Brain microvascular endothelial cell (primary cell): ENCODE data around the gene RNF208.

Source experiments
- DNase-seq: peaks from one replicate; pipeline ENCODE4 v3.0.0-alpha.2; 2020
- H3K27ac ChIP-seq: fragments of 250-450 bp; sonication (Bioruptor Pico); 2 replicates; pipeline ENCODE4 v1.5.1; 2020; ENCODE audit warnings: mild to moderate bottlenecking, moderate library complexity
- H3K27me3 ChIP-seq: fragments of 250-450 bp; sonication (Bioruptor Pico); replicated peaks from 2 replicates; pipeline ENCODE4 v1.5.1; 2020; ENCODE audit warnings: mild to moderate bottlenecking
- H3K36me3 ChIP-seq: fragments of 250-450 bp; sonication (Bioruptor Pico); replicated peaks from 2 replicates; pipeline ENCODE4 v1.5.1; 2020; ENCODE audit warnings: mild to moderate bottlenecking
- H3K4me3 ChIP-seq: 2 replicates; pipeline ENCODE4 v1.5.1; 2011; ENCODE audit warnings: low read depth, mild to moderate bottlenecking, control low read depth, low read length, moderate library complexity
- CTCF ChIP-seq: IDR thresholded peaks from 2 replicates; pipeline ENCODE4 v1.5.1; 2011; ENCODE audit warnings: low read depth, mild to moderate bottlenecking, moderate library complexity, low read length, control low read depth, inconsistent platforms; ENCODE audit errors: missing control alignments
- in situ Hi-C: cut with HindIII; loops from 2 replicates; pipeline ENCODE4 v1.10.0; 2017; ENCODE audit warnings: low sequenced_read_pairs, low pct_ligation_motif_present

RNF208 gene, protein sequence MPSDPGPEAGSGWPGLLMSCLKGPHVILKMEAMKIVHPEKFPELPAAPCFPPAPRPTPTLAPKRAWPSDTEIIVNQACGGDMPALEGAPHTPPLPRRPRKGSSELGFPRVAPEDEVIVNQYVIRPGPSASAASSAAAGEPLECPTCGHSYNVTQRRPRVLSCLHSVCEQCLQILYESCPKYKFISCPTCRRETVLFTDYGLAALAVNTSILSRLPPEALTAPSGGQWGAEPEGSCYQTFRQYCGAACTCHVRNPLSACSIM

GRCh38 chr9:137222190-137223077, at the start of gene RNF208:
Gene RNF208, minus strand, starts transcription at chr9:137222240. Its CDS starts 1,028 bp downstream, at chr9:137221212.
- Histone ChIP-seq H3K27me3 (no peaks in the 10 kb centered on the region), H3K36me3 (no peaks in the 10 kb centered on the region), H3K4me3 (peak within 1 kb of the TSS; percentile 48), H3K27ac (no peak within 1 kb of the TSS)
- DNase-seq: no peak
- in situ Hi-C loops: no loop called here
- no peak for TF ChIP-seq CTCF

DNA sequence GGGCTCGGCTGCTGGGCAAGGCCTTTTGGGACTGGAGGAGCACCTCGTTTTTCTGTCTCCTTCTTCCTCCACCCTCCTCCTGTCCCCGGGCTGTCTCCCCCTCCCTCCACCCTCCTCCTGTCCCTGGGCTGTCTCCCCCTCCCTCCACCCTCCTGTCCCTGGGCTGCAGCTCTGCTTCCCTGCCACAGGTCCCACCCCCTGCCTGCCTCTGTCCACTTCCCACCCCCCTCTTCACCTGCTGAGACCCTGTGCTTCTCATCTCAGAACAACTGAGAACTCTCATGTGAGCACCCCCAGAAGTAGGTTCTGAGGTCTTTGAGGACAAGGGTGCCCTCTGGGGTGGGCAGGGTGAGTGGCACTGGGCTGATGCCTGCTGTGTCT, 49.6 kb upstream of the RNF208 start:
- no peak for TF ChIP-seq CTCF
- H3K27ac ChIP-seq: no peak overlapping the region
- peaks cover 48% of the 10 kb centered on the region for H3K36me3 ChIP-seq
- no peak overlapping the region for H3K4me3 ChIP-seq
- in situ Hi-C loops: no loop called here
- no peak for DNase-seq
- H3K27me3 ChIP-seq: no peaks in the 10 kb centered on the region

GRCh38 chr9:137270929-137271695, 49.1 kb upstream of the RNF208 start:
- TF ChIP-seq CTCF: no peak
- no peaks in the 10 kb centered on the region for H3K27me3 ChIP-seq
- H3K36me3 ChIP-seq: peaks cover 53% of the 10 kb centered on the region
- no peak for DNase-seq
- no peak overlapping the region for H3K27ac ChIP-seq
- H3K4me3 ChIP-seq: no peak overlapping the region
- in situ Hi-C loops: no loop called here

DNA sequence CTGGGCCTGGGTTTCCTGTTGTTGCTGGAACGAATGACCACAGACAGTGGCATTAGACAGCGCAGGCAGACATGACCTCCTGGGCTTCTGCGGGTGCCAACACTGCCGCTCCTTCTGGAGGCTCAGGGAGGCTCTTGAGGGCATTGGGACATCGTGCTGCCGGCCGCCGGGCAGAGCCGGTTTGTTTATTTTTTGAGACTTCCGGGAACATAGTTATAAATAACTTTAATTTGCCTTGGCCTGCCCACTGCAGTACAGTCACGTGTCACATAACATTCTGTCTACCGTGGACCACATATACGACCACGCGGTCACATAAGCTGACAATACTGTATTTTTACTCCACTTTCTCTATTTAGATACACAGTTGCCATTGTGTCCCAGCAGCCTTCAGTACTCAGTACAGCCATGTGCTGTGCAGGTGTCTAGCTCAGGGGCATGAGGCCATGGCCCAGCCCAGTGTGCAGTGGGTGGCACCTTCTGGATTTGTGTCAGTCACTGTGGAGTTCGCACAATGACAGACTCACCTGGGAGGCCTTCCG, 47.3 kb upstream of the RNF208 start:
- peak; percentile 20 for DNase-seq
- H3K27me3 ChIP-seq: no peaks in the 10 kb centered on the region
- H3K4me3 ChIP-seq: no peak overlapping the region
- peaks cover 61% of the 10 kb centered on the region for H3K36me3 ChIP-seq
- TF ChIP-seq CTCF: no peak
- in situ Hi-C loops: no loop called here
- peak overlapping the region; percentile 50 for H3K27ac ChIP-seq

GRCh38 chr9:137268538-137269201, 46.6 kb upstream of the RNF208 start:
- in situ Hi-C loops: no loop called here
- Histone ChIP-seq H3K27ac (peak overlapping the region; percentile 50), H3K27me3 (no peaks in the 10 kb centered on the region), H3K36me3 (peaks cover 63% of the 10 kb centered on the region), H3K4me3 (no peak overlapping the region)
- DNase-seq: peak; percentile 31
- no peak for TF ChIP-seq CTCF
